A673 (cell line): ENCODE results near the gene OGA.
A peak's percentile ranks its signal among the peaks of the same experiment; 100 is the strongest.

Experiments
- CTCF ChIP-seq: fragments of 300-800, 200-600 bp; sonication (generic); conservative IDR thresholded peaks from 2 replicates; pipeline ENCODE4 v1.5.1; 2017; ENCODE audit warnings: low read depth, mild to moderate bottlenecking, antibody characterized with exemption, low read length, moderate library complexity, mixed read lengths
- EZH2 ChIP-seq: fragments of 200-600 bp; sonication (generic); IDR thresholded peaks from 2 replicates; pipeline ENCODE4 v1.6.1; 2017; ENCODE audit warnings: borderline replicate concordance, low read depth, mild to moderate bottlenecking, mixed read lengths, antibody characterized with exemption, low read length; ENCODE audit not compliant: poor library complexity, severe bottlenecking

GRCh38 chr10:101773923-101774588 is 44.2 kb downstream of the OGA start:
- TF ChIP-seq CTCF (no peak), EZH2 (peak; percentile 45)
